BJ (cell line): Measurements from ENCODE around the gene MRPL21. TPM values are rescaled to one million over a fixed set of nuclear protein-coding genes. Genes with fewer than 3 reads are reported as not detected.

Experiments
- CTCF ChIA-PET: fragments of 350-600 bp; formaldehyde crosslinking; extraction: SDS; loops from one replicate; lab custom pipeline; 2021; ENCODE audit warnings: antibody characterized with exemption, inconsistent platforms; lab: Yijun Ruan, JAX
- POLR2A ChIA-PET: fragments of 300-600 bp; sonication (Branson Sonifier 250); formaldehyde crosslinking; extraction: SDS; loops from one replicate; lab custom pipeline; 2021; ENCODE audit warnings: antibody characterized with exemption; lab: Charles Lee
- DNase-seq: peaks from one replicate; pipeline ENCODE4 v3.0.0-alpha.2; 2011; ENCODE audit warnings: low read depth
- H3K27me3 ChIP-seq: 2 replicates; pipeline ENCODE4 v1.6.0; 2011; ENCODE audit warnings: low read length; ENCODE audit not compliant: control insufficient read depth, insufficient read depth
- H3K36me3 ChIP-seq: 2 replicates; pipeline ENCODE4 v1.5.1; 2011; ENCODE audit warnings: low read length; ENCODE audit not compliant: control insufficient read depth, insufficient read depth
- H3K4me3 ChIP-seq: 2 replicates; pipeline ENCODE4 v1.5.1; 2011; ENCODE audit warnings: low read depth, mild to moderate bottlenecking, control low read depth, low read length
- polyA plus RNA-seq: library from polyadenylated mRNA; depleted of rRNA; stranded (reverse); fragments of >200 nt; gene quantifications from 2 replicates; pipeline ENCODE4 v1.2.3, GENCODE V29; 2011
- TF ChIP-seq, protein P1 (sequence below): IDR thresholded peaks from 2 replicates; pipeline ENCODE4 v1.5.1; 2011; ENCODE audit warnings: low read depth, mild to moderate bottlenecking, control low read depth, inconsistent platforms, low read length, moderate library complexity; ENCODE audit not compliant: insufficient read depth

MRPL21 gene
- polyA plus RNA-seq, 1 experiment, result 57.2 TPM

DNA sequence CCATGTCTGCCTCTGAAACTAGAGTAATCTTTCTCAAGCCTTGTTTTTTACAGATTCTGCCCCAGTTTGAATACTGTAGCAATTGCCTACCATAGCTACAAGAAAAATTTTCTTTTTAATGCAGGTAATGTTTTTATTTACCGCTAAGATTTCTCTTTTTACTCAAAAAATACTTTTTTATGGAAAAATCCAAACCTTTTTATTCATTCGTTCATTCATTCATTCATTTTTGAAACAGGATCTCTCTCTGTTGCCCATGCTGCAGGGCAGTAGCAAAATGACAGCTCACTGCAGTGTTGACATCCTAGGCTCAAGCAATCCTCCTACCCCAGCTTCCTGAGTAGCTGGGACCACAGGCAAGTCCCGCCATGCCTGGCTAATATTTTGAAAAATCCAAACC lies 59.3 kb downstream of the MRPL21 start:
- CTCF ChIA-PET, result interaction anchor here (1.4 kb wide), 1 partner anchor 10 kb away, joined by 3 read pairs; no protein-coding TSS in a partner anchor
- no peaks in the 10 kb centered on the region for H3K36me3 ChIP-seq
- H3K27me3 ChIP-seq, result peaks cover 9% of the 10 kb centered on the region
- no peak overlapping the region for H3K4me3 ChIP-seq
- no peak for DNase-seq
- POLR2A ChIA-PET, result no interaction called here
- TF ChIP-seq, protein P1, sequence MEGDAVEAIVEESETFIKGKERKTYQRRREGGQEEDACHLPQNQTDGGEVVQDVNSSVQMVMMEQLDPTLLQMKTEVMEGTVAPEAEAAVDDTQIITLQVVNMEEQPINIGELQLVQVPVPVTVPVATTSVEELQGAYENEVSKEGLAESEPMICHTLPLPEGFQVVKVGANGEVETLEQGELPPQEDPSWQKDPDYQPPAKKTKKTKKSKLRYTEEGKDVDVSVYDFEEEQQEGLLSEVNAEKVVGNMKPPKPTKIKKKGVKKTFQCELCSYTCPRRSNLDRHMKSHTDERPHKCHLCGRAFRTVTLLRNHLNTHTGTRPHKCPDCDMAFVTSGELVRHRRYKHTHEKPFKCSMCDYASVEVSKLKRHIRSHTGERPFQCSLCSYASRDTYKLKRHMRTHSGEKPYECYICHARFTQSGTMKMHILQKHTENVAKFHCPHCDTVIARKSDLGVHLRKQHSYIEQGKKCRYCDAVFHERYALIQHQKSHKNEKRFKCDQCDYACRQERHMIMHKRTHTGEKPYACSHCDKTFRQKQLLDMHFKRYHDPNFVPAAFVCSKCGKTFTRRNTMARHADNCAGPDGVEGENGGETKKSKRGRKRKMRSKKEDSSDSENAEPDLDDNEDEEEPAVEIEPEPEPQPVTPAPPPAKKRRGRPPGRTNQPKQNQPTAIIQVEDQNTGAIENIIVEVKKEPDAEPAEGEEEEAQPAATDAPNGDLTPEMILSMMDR, result no peak

DNA sequence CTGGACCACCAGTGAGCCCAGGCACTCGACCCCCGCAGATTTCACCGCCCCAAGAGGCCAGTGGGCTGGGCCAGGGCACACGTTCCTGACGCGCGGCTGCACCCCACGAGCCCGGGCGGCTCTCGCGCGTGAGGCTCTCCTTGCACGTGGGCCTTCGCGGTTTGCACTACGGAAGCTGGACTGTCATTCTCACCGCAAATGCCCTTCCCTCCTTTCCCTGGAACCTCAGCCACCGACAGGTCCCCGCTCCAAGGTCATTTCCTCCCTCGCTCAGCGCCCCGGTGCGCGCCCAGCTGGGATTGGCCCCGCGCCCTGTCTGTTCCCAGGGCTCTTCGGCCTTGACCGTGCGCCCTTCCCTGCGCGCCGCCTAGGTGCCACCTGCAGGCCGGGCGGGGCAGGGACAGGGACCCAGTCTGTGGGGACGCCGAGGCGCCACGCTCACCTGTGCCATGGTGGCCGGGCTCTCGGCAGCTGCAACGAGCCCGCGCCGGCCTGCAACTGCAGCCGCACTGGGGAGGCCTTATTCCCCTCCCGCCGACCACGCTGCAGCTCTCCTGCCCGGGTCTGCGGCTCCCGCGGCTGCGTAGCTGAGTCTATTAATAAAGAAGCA lies 59.8 kb downstream of the MRPL21 start:
- DNase-seq, result no peak
- CTCF ChIA-PET, result interaction anchor here (0.6 to 1.4 kb wide), 2 partner anchors 11 to 30 kb away, joined by 3 read pairs; no protein-coding TSS in a partner anchor
- H3K36me3 ChIP-seq, result no peaks in the 10 kb centered on the region
- TF ChIP-seq, protein P1, result no peak
- POLR2A ChIA-PET, result no interaction called here
- peaks cover 9% of the 10 kb centered on the region for H3K27me3 ChIP-seq
- H3K4me3 ChIP-seq, result no peak overlapping the region

DNA sequence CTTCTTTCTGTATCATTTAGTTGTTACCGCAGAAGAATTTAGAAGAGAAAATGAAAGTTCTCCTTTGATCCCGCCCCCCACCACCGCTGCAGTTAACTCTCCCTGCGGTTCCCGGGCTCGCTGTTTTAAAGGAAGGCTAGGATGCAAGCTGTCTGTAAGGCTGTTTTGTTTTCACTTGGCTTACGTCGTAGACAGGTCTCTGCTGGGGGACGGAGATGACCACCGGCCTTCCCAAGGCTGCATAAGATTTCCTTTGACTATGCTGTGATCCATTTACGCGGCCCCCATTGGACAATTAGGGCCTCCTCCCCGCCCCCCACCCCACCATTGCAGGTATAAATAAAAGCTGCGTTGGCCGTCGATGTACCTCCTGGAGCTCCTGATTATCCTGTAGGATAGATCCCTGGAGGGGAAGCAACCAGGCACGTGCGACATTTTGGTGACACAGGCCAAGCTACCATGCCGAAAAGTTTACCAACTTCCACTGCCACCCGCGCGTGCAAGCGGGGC lies 60.5 kb downstream of the MRPL21 start:
- TF ChIP-seq, protein P1, result no peak
- ChIA-PET CTCF (interaction anchor here (0.6 to 1.7 kb wide), 2 partner anchors 26 to 31 kb away, joined by 3 to 4 read pairs; no protein-coding TSS in a partner anchor), POLR2A (interaction anchor here (1.5 kb wide), 1 partner anchor 47 kb away, joined by 5 read pairs; no protein-coding TSS in a partner anchor)
- Histone ChIP-seq H3K4me3 (peak overlapping the region; percentile 20), H3K36me3 (no peaks in the 10 kb centered on the region), H3K27me3 (peaks cover 9% of the 10 kb centered on the region)
- DNase-seq, result no peak

DNA sequence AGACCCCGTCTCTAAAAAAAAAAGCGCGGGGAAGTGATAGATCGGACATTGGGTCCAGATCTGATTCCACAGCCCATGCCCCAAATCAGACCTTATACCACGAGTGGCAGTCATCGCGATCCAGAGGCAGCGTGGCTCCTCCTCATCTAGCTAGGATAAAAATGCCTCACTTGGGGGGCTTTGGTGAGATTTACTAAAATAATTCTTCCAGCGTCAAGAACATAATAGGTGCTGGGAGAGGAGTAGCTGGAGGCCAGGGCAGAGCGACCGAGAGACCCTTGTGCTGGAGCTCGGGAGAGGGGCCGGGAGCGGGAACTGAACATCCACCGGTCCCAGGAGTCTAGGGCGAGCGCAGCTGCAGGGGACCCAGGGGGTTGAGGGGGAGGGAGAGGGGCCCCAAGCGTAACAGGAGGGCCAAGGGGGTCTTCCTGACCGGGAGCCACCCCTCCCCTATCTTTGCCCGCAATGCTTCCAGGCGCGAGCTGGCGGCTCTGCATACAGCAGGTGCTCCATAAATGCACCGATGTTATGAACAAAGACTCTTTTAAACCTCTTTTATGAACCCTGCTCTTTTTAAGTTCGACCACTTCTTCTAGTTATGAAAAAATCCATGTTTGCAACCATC lies 61.1 kb downstream of the MRPL21 start:
- Histone ChIP-seq H3K4me3 (peak overlapping the region; percentile 73), H3K27me3 (peaks cover 7% of the 10 kb centered on the region), H3K36me3 (no peaks in the 10 kb centered on the region)
- ChIA-PET POLR2A (interaction anchor here (1.5 kb wide), 1 partner anchor 47 kb away, joined by 5 read pairs; no protein-coding TSS in a partner anchor), CTCF (interaction anchor here (1.1 to 1.7 kb wide), 3 partner anchors 27 to 48 kb away, joined by 4 to 5 read pairs (median 5); no protein-coding TSS in a partner anchor)
- DNase-seq, result no peak
- TF ChIP-seq, protein P1, result no peak
